Measurements from ENCODE around the gene ILF3.

- no peak for TF ChIP-seq CTCF (IDR thresholded peaks at IDR 0.05)
- no peak for TF ChIP-seq POLR2A (IDR thresholded peaks at IDR 0.05)
These were observed 36.2 kb downstream of the ILF3 start for GRCh38 chr19:10690341-10690781.
